ENCODE results near the gene BBS4. TPM values are rescaled to one million over a fixed set of nuclear protein-coding genes. Genes with fewer than 3 reads are reported as not detected.
A peak's percentile ranks its signal among the peaks of the same experiment; 100 is the strongest.

Gene BBS4
- total and polyA plus RNA-seq, 9 of the 15 experiments (the other 6 are each of a cell fraction or from before 2014, with no cell fraction given): 25.1 to 80.7 (median 38.9) TPM

GRCh38 chr15:72698938-72699337 lies 12.9 kb downstream of the BBS4 start:
- no peak for ATAC-seq
- H3K36me3 ChIP-seq (ENCODE audit: control insufficient read depth, insufficient read depth, low read length): no peaks in the 10 kb centered on the region
- in situ Hi-C loops (cut with MboI) (no loop called here), intact Hi-C loops (cut with micrococcal nuclease) (no loop called here)
- H3K4me2 ChIP-seq (ENCODE audit: insufficient read depth, low read length): no peak overlapping the region
- H3K9me1 ChIP-seq (ENCODE audit: control insufficient read depth, insufficient read depth, low read length): no peaks in the 10 kb centered on the region
- H3K4me1 ChIP-seq (replicated peaks in 1 of 2; ENCODE audit: control insufficient read depth in 2 of 2, insufficient read depth in 2 of 2, low read length in 2 of 2): no peaks in the 10 kb centered on the region
- no peak overlapping the region for H3K9ac ChIP-seq (ENCODE audit: insufficient read depth in 1 of 2, low read depth in 2 of 2, low read length in 2 of 2)
- BruUV-seq (replicated peaks): no TSS peak
- peaks cover 5% of the 10 kb centered on the region; the same call in 1 of the 3 replicates for H3K79me2 ChIP-seq (ENCODE audit: control insufficient read depth, insufficient read depth, low read length)
- H3K4me3 ChIP-seq: no peak overlapping the region
- no peak for DNase-seq (ENCODE audit: extremely low read depth in 1 of 4, low spot score in 3 of 4)
- no peaks in the 10 kb centered on the region; the same call in 1 of the 2 replicates for H3K9me3 ChIP-seq (replicated peaks; ENCODE audit: control insufficient read depth, insufficient read depth, low read depth, low read length)
- H3K27ac ChIP-seq (ENCODE audit: extremely low read depth, low read depth, low read length): no peak overlapping the region
- 70% methylated on average over 5 of the region's 5 CpGs for WGBS (ENCODE audit: insufficient coverage, low coverage, missing lambda C conversion rate)
- no peak for FAIRE-seq
- H3K27me3 ChIP-seq (ENCODE audit: control insufficient read depth in 2 of 2, insufficient read depth in 2 of 2, low read length in 2 of 2): no peaks in the 10 kb centered on the region
- ChIA-PET CTCF (ENCODE audit: low intra/inter-chr PET ratio) (no interaction called here), POLR2A (no interaction called here)
- no peaks in the 10 kb centered on the region for H4K20me1 ChIP-seq (replicated peaks; ENCODE audit: control insufficient read depth, insufficient read depth, low read length)
- TF ChIP-seq ZEB2 (IDR thresholded peaks at IDR 0.05) (no peak), ZNF780A (CRISPR knock-in tag; IDR thresholded peaks at IDR 0.05) (no peak), C11orf30 (IDR thresholded peaks at IDR 0.05; ENCODE audit: low read depth) (peak; percentile 21; the same call in 1 of the 2 replicates), ZC3H11A (IDR thresholded peaks at IDR 0.05; ENCODE audit: low read depth, low read length) (no peak), ETS2 (tag; IDR thresholded peaks at IDR 0.05; ENCODE audit: borderline replicate concordance, poor library complexity, severe bottlenecking) (no peak), FOXJ3 (CRISPR knock-in tag; IDR thresholded peaks at IDR 0.05) (no peak), ZNF551 (CRISPR knock-in tag; IDR thresholded peaks at IDR 0.05) (no peak), ESRRB (CRISPR knock-in tag; IDR thresholded peaks at IDR 0.05; ENCODE audit: borderline replicate concordance) (no peak), ATF7 (IDR thresholded peaks at IDR 0.05) (no peak), ZNF316 (IDR thresholded peaks at IDR 0.05) (peak; percentile 73), TEAD2 (tag; IDR thresholded peaks at IDR 0.05) (no peak), ZNF75A (CRISPR knock-in tag; IDR thresholded peaks at IDR 0.05) (no peak), SAP30 (IDR thresholded peaks at IDR 0.05; ENCODE audit: borderline replicate concordance, insufficient read depth, low read depth, low read length, poor library complexity, severe bottlenecking) (no peak), MAFG (tag; conservative IDR thresholded peaks at IDR 0.05) (peak; percentile 26; the same call in 1 of the 2 replicates), PKNOX1 (IDR thresholded peaks at IDR 0.05) (no peak), MCM7 (IDR thresholded peaks at IDR 0.05) (no peak), TFAM (CRISPR knock-in tag; conservative IDR thresholded peaks at IDR 0.05) (no peak), MITF (IDR thresholded peaks at IDR 0.05) (no peak), NFE2 (IDR thresholded peaks at IDR 0.05; ENCODE audit: low read depth) (no peak), ZNF707 (CRISPR knock-in tag; conservative IDR thresholded peaks at IDR 0.05) (no peak), ELF2 (CRISPR knock-in tag; IDR thresholded peaks at IDR 0.05) (no peak), BHLHE40 (IDR thresholded peaks at IDR 0.05; ENCODE audit: low read length) (no peak)
- H2AFZ ChIP-seq (ENCODE audit: low read depth, low read length): no peak overlapping the region

All from K562 (cell line).